ENCODE measurements around the gene SMYD2. TPM values are rescaled to one million over a fixed set of nuclear protein-coding genes. Genes with fewer than 3 reads are reported as not detected.

Gene SMYD2
- total and polyA plus RNA-seq, 2 of the 8 experiments (the other 6 are each of a cell fraction or from before 2014, with no cell fraction given), result 3.0 to 5.2 TPM

GRCh38 chr1:214271995-214272731 is 8.8 kb upstream of the SMYD2 start:
- H3K27ac ChIP-seq (ENCODE audit: low read depth, low read length), result no peak overlapping the region
- H3K9me3 ChIP-seq (ENCODE audit: insufficient read depth in 2 of 2, low read depth in 1 of 2, low read length in 1 of 2), result no peaks in the 10 kb centered on the region
- H4K20me1 ChIP-seq (replicated peaks in 1 of 2; ENCODE audit: control insufficient read depth in 1 of 2, insufficient read depth in 2 of 2, low read length in 2 of 2), result no peaks in the 10 kb centered on the region
- H3K9ac ChIP-seq (replicated peaks in 1 of 4; ENCODE audit: extremely low read depth in 1 of 4, low read depth in 3 of 4, low read length in 3 of 4), result no peak overlapping the region
- H3K27me3 ChIP-seq (replicated peaks in 1 of 4; ENCODE audit: control insufficient read depth in 3 of 4, extremely low read depth in 1 of 4, insufficient read depth in 3 of 4, low read length in 3 of 4), result no peaks in the 10 kb centered on the region
- H4K91ac ChIP-seq (replicated peaks; ENCODE audit: insufficient read length, low read length), result no peak overlapping the region
- no peak overlapping the region for H3K14ac ChIP-seq (ENCODE audit: insufficient read length)
- no peak overlapping the region for H4K8ac ChIP-seq (ENCODE audit: extremely low read depth, insufficient read depth, low read length)
- no peak overlapping the region for H3K4me3 ChIP-seq (ENCODE audit: extremely low read depth in 1 of 4, insufficient read depth in 2 of 4, low read depth in 3 of 4, low read length in 4 of 4)
- peaks cover 0 to 2% (median 0%) of the 10 kb centered on the region in 4 experiments; a peak in 4 of 7 replicates for H3K4me1 ChIP-seq (replicated peaks in 1 of 4; ENCODE audit: control insufficient read depth in 3 of 4, insufficient read depth in 4 of 4, low read length in 3 of 4)
- no peak overlapping the region for H3K23ac ChIP-seq (ENCODE audit: insufficient read length)
- no peak for DNase-seq (ENCODE audit: low read depth in 1 of 2, low spot score in 2 of 2)
- 86% methylated on average over 4 of the region's 4 CpGs; no CpG with 5 or more reads in 1 of the 2 experiments for WGBS, 2 experiments (ENCODE audit: extremely low coverage in 1 of 2, insufficient coverage in 1 of 2, insufficient read length in 1 of 2, insufficient replicate concordance in 2 of 2, low coverage in 1 of 2, low lambda C conversion rate in 2 of 2, missing lambda C conversion rate in 1 of 2)
- no peaks in the 10 kb centered on the region for H3K79me2 ChIP-seq (ENCODE audit: control insufficient read depth in 1 of 2, insufficient read depth in 2 of 2, low read length in 2 of 2)
- no peak overlapping the region for H3K56ac ChIP-seq (replicated peaks; ENCODE audit: insufficient read length, low read depth, low read length)
- no peak for FAIRE-seq
- ChIA-PET POLR2A (ENCODE audit: partially characterized antibody) (no interaction called here), CTCF (ENCODE audit: partially characterized antibody) (interaction anchor here (0.7 to 5.2 kb wide), 15 partner anchors 9 to 63 kb away, joined by 3 to 130 read pairs (median 5); no protein-coding TSS in a partner anchor)
- H2BK20ac ChIP-seq (ENCODE audit: low read length), result no peak overlapping the region
- no peak overlapping the region for H2BK120ac ChIP-seq (replicated peaks; ENCODE audit: low read depth, low read length)
- H2AFZ ChIP-seq (ENCODE audit: low read length), result no peak overlapping the region
- no peak overlapping the region for H3K4me2 ChIP-seq (ENCODE audit: insufficient read depth in 1 of 2, low read depth in 2 of 2, low read length in 2 of 2)
- H2BK12ac ChIP-seq (ENCODE audit: low read depth, low read length), result no peak overlapping the region
- no peaks in the 10 kb centered on the region for H3K23me2 ChIP-seq (ENCODE audit: low read depth, low read length)
- H3K4ac ChIP-seq (replicated peaks; ENCODE audit: insufficient read length, low read depth, low read length), result no peak overlapping the region
- no peak overlapping the region for H2AK5ac ChIP-seq (ENCODE audit: low read depth, low read length)
- H2BK5ac ChIP-seq (ENCODE audit: low read depth, low read length), result no peak overlapping the region
- no peak overlapping the region for H4K5ac ChIP-seq (ENCODE audit: insufficient read length, low read depth, low read length)
- no peak overlapping the region for H2BK15ac ChIP-seq (ENCODE audit: low read length)
- H3K79me1 ChIP-seq (ENCODE audit: low read depth, low read length), result no peaks in the 10 kb centered on the region
- H3K36me3 ChIP-seq (ENCODE audit: control insufficient read depth in 2 of 4, insufficient read depth in 4 of 4, low read length in 3 of 4), result no peaks in the 10 kb centered on the region
- no peak overlapping the region for H3K18ac ChIP-seq (ENCODE audit: extremely low read depth, low read length)
- TF ChIP-seq CBX5 (IDR thresholded peaks at IDR 0.05; ENCODE audit: low read depth, low read length), result no peak
- TF ChIP-seq NANOG (IDR thresholded peaks at IDR 0.05; ENCODE audit: insufficient read depth, low read depth, low read length, poor library complexity, severe bottlenecking), result no peak
- no peak for TF ChIP-seq ATF2 (IDR thresholded peaks at IDR 0.05; ENCODE audit: low read length)
- TF ChIP-seq SIRT6 (IDR thresholded peaks at IDR 0.05; ENCODE audit: low read length), result no peak
- no peak for TF ChIP-seq POLR2AphosphoS5 (IDR thresholded peaks at IDR 0.05; ENCODE audit: low read depth, low read length)
- no peak for TF ChIP-seq SUZ12 (IDR thresholded peaks at IDR 0.05; ENCODE audit: low read length)
- TF ChIP-seq TAF7 (optimal IDR thresholded peaks at IDR 0.05; ENCODE audit: borderline replicate concordance, low read depth, low read length), result no peak
- no peak for TF ChIP-seq CHD1 (IDR thresholded peaks at IDR 0.05; ENCODE audit: low read depth, low read length)
- TF ChIP-seq ASH2L (IDR thresholded peaks at IDR 0.05; ENCODE audit: low read length), result no peak
- no peak for TF ChIP-seq YY1 (IDR thresholded peaks at IDR 0.05; ENCODE audit: low read depth, low read length)
- TF ChIP-seq FOSL1 (IDR thresholded peaks at IDR 0.05; ENCODE audit: insufficient read depth, low read depth, low read length), result no peak
- TF ChIP-seq TEAD4 (IDR thresholded peaks at IDR 0.05; ENCODE audit: low read depth, low read length), result no peak

Measured in H1 (cell line).